Loucy (cell line): ENCODE results near the gene PLPPR3.

Experiments
- H2AFZ ChIP-seq: fragments of 200-600 bp; sonication (generic); 2 replicates; pipeline ENCODE4 v1.6.0; 2016; ENCODE audit warnings: antibody characterized with exemption, mild to moderate bottlenecking, low read length, moderate library complexity
- H3F3A ChIP-seq: fragments of 200-600 bp; 2 replicates; pipeline ENCODE4 v1.6.0; 2016; ENCODE audit warnings: antibody characterized with exemption, low read depth, mild to moderate bottlenecking
- H3K27me3 ChIP-seq: fragments of 200-600 bp; sonication (generic); 2 replicates; pipeline ENCODE4 v1.6.1; 2014; ENCODE audit warnings: low read length, mild to moderate bottlenecking; ENCODE audit not compliant: insufficient read depth, poor library complexity, severe bottlenecking
- H3K36me3 ChIP-seq: fragments of 200-600 bp; sonication (generic); 2 replicates; pipeline ENCODE4 v1.6.1; 2016; ENCODE audit warnings: low read length; ENCODE audit not compliant: insufficient read depth
- H3K4me1 ChIP-seq: fragments of 200-600 bp; sonication (generic); 2 replicates; pipeline ENCODE4 v1.5.1; 2014; ENCODE audit warnings: low read length, mild to moderate bottlenecking; ENCODE audit not compliant: insufficient read depth, poor library complexity, severe bottlenecking
- H3K4me2 ChIP-seq: fragments of 200-600 bp; sonication (generic); 2 replicates; pipeline ENCODE4 v1.6.0; 2014; ENCODE audit warnings: antibody characterized with exemption, low read length, low read depth, mild to moderate bottlenecking; ENCODE audit not compliant: poor library complexity, severe bottlenecking
- H3K4me3 ChIP-seq: fragments of 200-600 bp; sonication (generic); 2 replicates; pipeline ENCODE4 v1.5.1; 2014; ENCODE audit warnings: low read length, mild to moderate bottlenecking, mixed read lengths; ENCODE audit not compliant: poor library complexity, severe bottlenecking
- H3K79me2 ChIP-seq: fragments of 200-600 bp; sonication (generic); 2 replicates; pipeline ENCODE4 v1.6.1; 2014; ENCODE audit warnings: low read length; ENCODE audit not compliant: insufficient read depth
- H3K9ac ChIP-seq: fragments of 200-600 bp; sonication (generic); 2 replicates; pipeline ENCODE4 v1.6.0; 2014; ENCODE audit warnings: mild to moderate bottlenecking, low read depth, low read length, moderate library complexity; ENCODE audit not compliant: poor library complexity, severe bottlenecking
- H3K9me2 ChIP-seq: fragments of 200-600 bp; sonication (generic); replicated peaks from 2 replicates; pipeline ENCODE4 v1.6.1; 2016; ENCODE audit warnings: low read depth, low read length, mixed read lengths
- H3K9me3 ChIP-seq: fragments of 200-600 bp; sonication (generic); 2 replicates; pipeline ENCODE4 v1.6.1; 2014; ENCODE audit warnings: mild to moderate bottlenecking, antibody characterized with exemption, low read length, low read depth; ENCODE audit not compliant: insufficient read depth
- H4K20me1 ChIP-seq: fragments of 200-600 bp; sonication (generic); 2 replicates; pipeline ENCODE4 v1.6.0; 2014; ENCODE audit warnings: antibody characterized with exemption, low read length, mild to moderate bottlenecking; ENCODE audit not compliant: insufficient read depth, poor library complexity, severe bottlenecking
- EZH2phosphoT487 ChIP-seq: fragments of 200-600 bp; IDR thresholded peaks from 2 replicates; pipeline ENCODE4 v1.6.1; 2018; ENCODE audit warnings: antibody characterized with exemption, mild to moderate bottlenecking, moderate library complexity, borderline replicate concordance
- TF ChIP-seq, protein P1 (sequence below): fragments of 200-600 bp; sonication (generic); conservative IDR thresholded peaks from 2 replicates; pipeline ENCODE4 v1.5.1; 2014; ENCODE audit warnings: mild to moderate bottlenecking, antibody characterized with exemption, low read length

PLPPR3 gene

DNA sequence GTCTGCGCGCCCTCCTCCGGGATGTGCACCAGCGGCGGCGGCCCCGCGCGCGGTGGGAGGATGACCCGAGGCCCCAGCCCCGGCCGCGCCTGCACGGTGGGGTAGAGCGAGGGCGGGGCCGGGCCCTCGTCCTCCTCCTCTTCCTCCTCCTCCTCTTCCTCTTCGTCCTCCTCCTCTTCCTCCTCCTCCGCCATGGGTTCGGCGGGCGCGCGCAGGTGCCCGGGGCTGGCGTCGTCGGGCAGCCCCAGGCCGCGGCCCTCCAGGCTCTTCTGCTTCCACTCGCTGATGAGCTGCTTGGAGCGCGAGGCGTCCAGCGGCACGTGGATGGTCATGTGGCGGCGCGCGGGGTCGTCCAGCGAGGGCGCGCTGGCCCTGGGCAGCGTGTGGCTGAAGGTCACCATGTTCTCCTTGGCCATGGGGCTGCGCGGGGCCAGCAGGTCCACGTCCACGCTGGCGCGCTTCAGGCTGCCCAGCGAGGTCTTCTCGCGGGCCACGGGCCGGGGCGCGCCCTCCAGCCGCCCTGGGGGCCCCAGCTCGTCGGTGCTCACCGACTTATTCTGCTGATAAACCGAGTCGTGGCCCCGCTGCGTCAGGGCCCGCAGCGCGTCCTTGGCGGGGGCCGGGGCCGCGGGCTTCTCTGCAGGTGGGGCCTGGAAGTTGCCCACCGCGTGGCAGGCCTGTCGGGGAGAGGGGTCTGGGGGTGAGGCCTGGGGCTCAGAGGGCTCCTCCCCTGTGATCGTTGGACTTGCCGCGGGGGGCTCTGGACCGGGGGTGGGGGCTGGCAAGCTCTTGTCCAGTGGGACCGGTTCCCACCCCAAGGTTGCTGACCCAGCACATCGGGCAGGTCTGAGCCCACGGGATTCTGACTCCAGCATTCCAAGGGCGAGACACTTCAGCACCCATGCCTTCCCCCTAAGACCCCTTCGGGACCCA, 8.3 kb downstream of the PLPPR3 start:
- H3K9me2 ChIP-seq, result no peaks in the 10 kb centered on the region
- H3K4me3 ChIP-seq, result no peak overlapping the region
- TF ChIP-seq EZH2phosphoT487, result no peak
- TF ChIP-seq, protein P1, sequence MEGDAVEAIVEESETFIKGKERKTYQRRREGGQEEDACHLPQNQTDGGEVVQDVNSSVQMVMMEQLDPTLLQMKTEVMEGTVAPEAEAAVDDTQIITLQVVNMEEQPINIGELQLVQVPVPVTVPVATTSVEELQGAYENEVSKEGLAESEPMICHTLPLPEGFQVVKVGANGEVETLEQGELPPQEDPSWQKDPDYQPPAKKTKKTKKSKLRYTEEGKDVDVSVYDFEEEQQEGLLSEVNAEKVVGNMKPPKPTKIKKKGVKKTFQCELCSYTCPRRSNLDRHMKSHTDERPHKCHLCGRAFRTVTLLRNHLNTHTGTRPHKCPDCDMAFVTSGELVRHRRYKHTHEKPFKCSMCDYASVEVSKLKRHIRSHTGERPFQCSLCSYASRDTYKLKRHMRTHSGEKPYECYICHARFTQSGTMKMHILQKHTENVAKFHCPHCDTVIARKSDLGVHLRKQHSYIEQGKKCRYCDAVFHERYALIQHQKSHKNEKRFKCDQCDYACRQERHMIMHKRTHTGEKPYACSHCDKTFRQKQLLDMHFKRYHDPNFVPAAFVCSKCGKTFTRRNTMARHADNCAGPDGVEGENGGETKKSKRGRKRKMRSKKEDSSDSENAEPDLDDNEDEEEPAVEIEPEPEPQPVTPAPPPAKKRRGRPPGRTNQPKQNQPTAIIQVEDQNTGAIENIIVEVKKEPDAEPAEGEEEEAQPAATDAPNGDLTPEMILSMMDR, result no peak
- H3K9me3 ChIP-seq, result no peaks in the 10 kb centered on the region
- H3K4me1 ChIP-seq, result no peaks in the 10 kb centered on the region
- no peak overlapping the region for H3K9ac ChIP-seq
- no peak overlapping the region for H2AFZ ChIP-seq
- H3K79me2 ChIP-seq, result peaks cover 8% of the 10 kb centered on the region; the same call in 1 of the 2 replicates
- peaks cover 52% of the 10 kb centered on the region; the same call in 1 of the 2 replicates for H3K36me3 ChIP-seq
- H4K20me1 ChIP-seq, result peaks cover 34% of the 10 kb centered on the region
- H3K27me3 ChIP-seq, result no peaks in the 10 kb centered on the region
- H3F3A ChIP-seq, result peaks cover 18% of the 10 kb centered on the region; the same call in 1 of the 2 replicates
- no peak overlapping the region for H3K4me2 ChIP-seq

DNA sequence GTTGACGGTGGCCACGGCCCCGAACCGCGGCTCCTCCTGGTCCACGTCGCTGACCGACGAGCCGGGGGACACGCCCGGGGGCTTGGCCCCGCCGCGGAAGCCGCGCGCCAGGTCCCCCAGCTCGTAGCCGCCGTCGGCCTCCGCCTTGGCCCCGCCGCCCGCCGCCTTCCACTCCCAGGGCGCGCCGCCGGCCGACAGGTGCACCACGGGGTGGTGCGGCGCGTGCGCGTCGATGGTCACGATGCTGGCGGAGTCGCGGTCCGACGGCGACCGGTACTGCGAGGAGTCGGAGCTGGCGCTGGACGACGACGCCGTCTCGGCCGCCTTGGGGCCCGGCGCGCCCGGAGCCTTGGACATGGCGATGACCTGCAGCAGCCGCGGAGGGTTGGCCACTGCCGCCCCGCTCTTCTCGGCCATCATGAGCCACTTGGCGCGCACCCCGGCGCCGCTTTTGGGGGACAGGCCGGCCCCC, 9.0 kb downstream of the PLPPR3 start:
- no peaks in the 10 kb centered on the region for H3K4me1 ChIP-seq
- no peaks in the 10 kb centered on the region for H3K9me2 ChIP-seq
- H3K4me2 ChIP-seq, result no peak overlapping the region
- H3K79me2 ChIP-seq, result peaks cover 15% of the 10 kb centered on the region
- H3F3A ChIP-seq, result peaks cover 18% of the 10 kb centered on the region; the same call in 1 of the 2 replicates
- TF ChIP-seq, protein P1, result no peak
- TF ChIP-seq EZH2phosphoT487, result no peak
- peaks cover 41% of the 10 kb centered on the region for H4K20me1 ChIP-seq
- H3K4me3 ChIP-seq, result no peak overlapping the region
- H3K9ac ChIP-seq, result no peak overlapping the region
- no peak overlapping the region for H2AFZ ChIP-seq
- peaks cover 59% of the 10 kb centered on the region; the same call in 1 of the 2 replicates for H3K36me3 ChIP-seq
- no peaks in the 10 kb centered on the region for H3K9me3 ChIP-seq
- no peaks in the 10 kb centered on the region for H3K27me3 ChIP-seq

DNA sequence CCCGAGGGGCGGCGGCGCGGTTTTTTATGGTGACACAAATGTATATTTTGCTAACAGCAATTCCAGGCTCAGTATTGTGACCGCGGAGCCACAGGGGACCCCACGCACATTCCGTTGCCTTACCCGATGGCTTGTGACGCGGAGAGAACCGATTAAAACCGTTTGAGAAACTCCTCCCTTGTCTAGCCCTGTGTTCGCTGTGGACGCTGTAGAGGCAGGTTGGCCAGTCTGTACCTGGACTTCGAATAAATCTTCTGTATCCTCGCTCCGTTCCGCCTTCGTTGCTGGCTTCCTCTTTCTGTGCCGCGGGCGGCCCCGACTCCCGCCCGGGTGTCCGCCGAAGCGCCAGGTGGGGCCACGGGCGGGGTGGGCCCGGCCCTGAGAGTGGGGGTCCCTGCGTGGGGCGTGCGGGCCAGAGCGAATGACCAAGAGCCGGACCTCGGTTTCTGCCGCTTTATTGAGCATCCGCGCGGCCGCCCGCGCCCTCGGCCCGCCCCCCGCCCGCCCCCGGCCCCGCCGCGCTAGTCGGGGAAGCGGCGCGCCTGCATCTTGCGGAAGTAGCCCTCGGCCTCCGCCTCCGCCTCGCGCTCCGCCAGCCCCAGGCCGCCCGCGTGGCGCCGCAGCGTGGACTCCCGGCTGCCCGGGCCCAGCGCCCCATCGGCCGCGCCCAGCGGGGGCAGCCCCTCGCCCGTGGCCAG, 9.6 kb downstream of the PLPPR3 start:
- H3K4me1 ChIP-seq, result no peaks in the 10 kb centered on the region
- H3K27me3 ChIP-seq, result no peaks in the 10 kb centered on the region
- no peak overlapping the region for H3K4me2 ChIP-seq
- H3K9me3 ChIP-seq, result no peaks in the 10 kb centered on the region
- H2AFZ ChIP-seq, result no peak overlapping the region
- TF ChIP-seq EZH2phosphoT487, result no peak
- TF ChIP-seq, protein P1, result no peak
- H3K36me3 ChIP-seq, result peaks cover 65% of the 10 kb centered on the region; the same call in 1 of the 2 replicates
- H3K4me3 ChIP-seq, result no peak overlapping the region
- peaks cover 21% of the 10 kb centered on the region for H3K79me2 ChIP-seq
- H4K20me1 ChIP-seq, result peaks cover 47% of the 10 kb centered on the region
- H3F3A ChIP-seq, result peaks cover 18% of the 10 kb centered on the region; the same call in 1 of the 2 replicates
- no peaks in the 10 kb centered on the region for H3K9me2 ChIP-seq
- H3K9ac ChIP-seq, result no peak overlapping the region
